Measurements from ENCODE around the gene NLRP6.

Gene NLRP6

GRCh38 chr11:304915-305843 is 27.0 kb downstream of the NLRP6 start:
- ATAC-seq = peak; percentile 61; the same call in 2 of the 3 replicates
- TF ChIP-seq PPARA (CRISPR knock-in tag; IDR thresholded peaks at IDR 0.05; ENCODE audit: borderline replicate concordance) (no peak), OSR1 (CRISPR knock-in tag; IDR thresholded peaks at IDR 0.05) (no peak), ZNF8 (CRISPR knock-in tag; IDR thresholded peaks at IDR 0.05) (no peak), ZNF70 (CRISPR knock-in tag; IDR thresholded peaks at IDR 0.05) (no peak), ZFP30 (CRISPR knock-in tag; IDR thresholded peaks at IDR 0.05) (no peak), ISL1 (CRISPR knock-in tag; IDR thresholded peaks at IDR 0.05) (no peak), GLIS3 (CRISPR knock-in tag; IDR thresholded peaks at IDR 0.05) (no peak), ARNTL (CRISPR knock-in tag; IDR thresholded peaks at IDR 0.05; ENCODE audit: borderline replicate concordance, low read depth) (no peak), TCF4 (CRISPR knock-in tag; IDR thresholded peaks at IDR 0.05; ENCODE audit: borderline replicate concordance) (no peak)
- TF ChIP-seq, protein P1, sequence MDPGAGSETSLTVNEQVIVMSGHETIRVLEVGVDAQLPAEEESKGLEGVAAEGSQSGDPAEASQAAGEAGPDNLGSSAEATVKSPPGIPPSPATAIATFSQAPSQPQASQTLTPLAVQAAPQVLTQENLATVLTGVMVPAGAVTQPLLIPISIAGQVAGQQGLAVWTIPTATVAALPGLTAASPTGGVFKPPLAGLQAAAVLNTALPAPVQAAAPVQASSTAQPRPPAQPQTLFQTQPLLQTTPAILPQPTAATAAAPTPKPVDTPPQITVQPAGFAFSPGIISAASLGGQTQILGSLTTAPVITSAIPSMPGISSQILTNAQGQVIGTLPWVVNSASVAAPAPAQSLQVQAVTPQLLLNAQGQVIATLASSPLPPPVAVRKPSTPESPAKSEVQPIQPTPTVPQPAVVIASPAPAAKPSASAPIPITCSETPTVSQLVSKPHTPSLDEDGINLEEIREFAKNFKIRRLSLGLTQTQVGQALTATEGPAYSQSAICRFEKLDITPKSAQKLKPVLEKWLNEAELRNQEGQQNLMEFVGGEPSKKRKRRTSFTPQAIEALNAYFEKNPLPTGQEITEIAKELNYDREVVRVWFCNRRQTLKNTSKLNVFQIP (CRISPR knock-in tag; IDR thresholded peaks at IDR 0.05; ENCODE audit: borderline replicate concordance, low read depth) = no peak

- TF ChIP-seq CSDC2 (CRISPR knock-in tag; IDR thresholded peaks at IDR 0.05) (no peak), ARNTL (CRISPR knock-in tag; IDR thresholded peaks at IDR 0.05; ENCODE audit: borderline replicate concordance, low read depth) (no peak), ZNF70 (CRISPR knock-in tag; IDR thresholded peaks at IDR 0.05) (no peak), SNAI2 (CRISPR knock-in tag; IDR thresholded peaks at IDR 0.05) (no peak), GLIS3 (CRISPR knock-in tag; IDR thresholded peaks at IDR 0.05) (no peak), OSR1 (CRISPR knock-in tag; IDR thresholded peaks at IDR 0.05) (no peak), TOX (CRISPR knock-in tag; IDR thresholded peaks at IDR 0.05; ENCODE audit: borderline replicate concordance) (no peak), BACH2 (CRISPR knock-in tag; IDR thresholded peaks at IDR 0.05; ENCODE audit: borderline replicate concordance) (no peak), ZNF8 (CRISPR knock-in tag; IDR thresholded peaks at IDR 0.05) (no peak), ZNF565 (CRISPR knock-in tag; conservative IDR thresholded peaks at IDR 0.05; ENCODE audit: low read depth) (no peak), ESRRG (CRISPR knock-in tag; IDR thresholded peaks at IDR 0.05) (no peak), TCF4 (CRISPR knock-in tag; IDR thresholded peaks at IDR 0.05; ENCODE audit: borderline replicate concordance) (no peak), PATZ1 (CRISPR knock-in tag; IDR thresholded peaks at IDR 0.05; ENCODE audit: borderline replicate concordance) (no peak), PPARA (CRISPR knock-in tag; IDR thresholded peaks at IDR 0.05; ENCODE audit: borderline replicate concordance) (no peak), ZFP30 (CRISPR knock-in tag; IDR thresholded peaks at IDR 0.05) (no peak), ZFP3 (CRISPR knock-in tag; IDR thresholded peaks at IDR 0.05) (no peak), ISL1 (CRISPR knock-in tag; IDR thresholded peaks at IDR 0.05) (no peak)
- TF ChIP-seq, protein P2, sequence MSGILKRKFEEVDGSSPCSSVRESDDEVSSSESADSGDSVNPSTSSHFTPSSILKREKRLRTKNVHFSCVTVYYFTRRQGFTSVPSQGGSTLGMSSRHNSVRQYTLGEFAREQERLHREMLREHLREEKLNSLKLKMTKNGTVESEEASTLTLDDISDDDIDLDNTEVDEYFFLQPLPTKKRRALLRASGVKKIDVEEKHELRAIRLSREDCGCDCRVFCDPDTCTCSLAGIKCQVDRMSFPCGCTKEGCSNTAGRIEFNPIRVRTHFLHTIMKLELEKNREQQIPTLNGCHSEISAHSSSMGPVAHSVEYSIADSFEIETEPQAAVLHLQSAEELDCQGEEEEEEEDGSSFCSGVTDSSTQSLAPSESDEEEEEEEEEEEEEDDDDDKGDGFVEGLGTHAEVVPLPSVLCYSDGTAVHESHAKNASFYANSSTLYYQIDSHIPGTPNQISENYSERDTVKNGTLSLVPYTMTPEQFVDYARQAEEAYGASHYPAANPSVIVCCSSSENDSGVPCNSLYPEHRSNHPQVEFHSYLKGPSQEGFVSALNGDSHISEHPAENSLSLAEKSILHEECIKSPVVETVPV (CRISPR knock-in tag; IDR thresholded peaks at IDR 0.05) = no peak
- TF ChIP-seq, protein P1 (CRISPR knock-in tag; IDR thresholded peaks at IDR 0.05; ENCODE audit: borderline replicate concordance, low read depth) = no peak
- TF ChIP-seq, protein P3, sequence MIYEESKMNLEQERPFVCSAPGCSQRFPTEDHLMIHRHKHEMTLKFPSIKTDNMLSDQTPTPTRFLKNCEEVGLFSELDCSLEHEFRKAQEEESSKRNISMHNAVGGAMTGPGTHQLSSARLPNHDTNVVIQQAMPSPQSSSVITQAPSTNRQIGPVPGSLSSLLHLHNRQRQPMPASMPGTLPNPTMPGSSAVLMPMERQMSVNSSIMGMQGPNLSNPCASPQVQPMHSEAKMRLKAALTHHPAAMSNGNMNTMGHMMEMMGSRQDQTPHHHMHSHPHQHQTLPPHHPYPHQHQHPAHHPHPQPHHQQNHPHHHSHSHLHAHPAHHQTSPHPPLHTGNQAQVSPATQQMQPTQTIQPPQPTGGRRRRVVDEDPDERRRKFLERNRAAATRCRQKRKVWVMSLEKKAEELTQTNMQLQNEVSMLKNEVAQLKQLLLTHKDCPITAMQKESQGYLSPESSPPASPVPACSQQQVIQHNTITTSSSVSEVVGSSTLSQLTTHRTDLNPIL (CRISPR knock-in tag; IDR thresholded peaks at IDR 0.05; ENCODE audit: low read depth) = no peak
- no peak for ATAC-seq
These were observed 27.6 kb downstream of the NLRP6 start for GRCh38 chr11:305844-306211.

Data from SK-N-SH treated with all-trans-retinoic acid at 6 μM for 48 hours (cell line).